ENCODE data around the gene TNPO2.

- TF ChIP-seq, protein P1, sequence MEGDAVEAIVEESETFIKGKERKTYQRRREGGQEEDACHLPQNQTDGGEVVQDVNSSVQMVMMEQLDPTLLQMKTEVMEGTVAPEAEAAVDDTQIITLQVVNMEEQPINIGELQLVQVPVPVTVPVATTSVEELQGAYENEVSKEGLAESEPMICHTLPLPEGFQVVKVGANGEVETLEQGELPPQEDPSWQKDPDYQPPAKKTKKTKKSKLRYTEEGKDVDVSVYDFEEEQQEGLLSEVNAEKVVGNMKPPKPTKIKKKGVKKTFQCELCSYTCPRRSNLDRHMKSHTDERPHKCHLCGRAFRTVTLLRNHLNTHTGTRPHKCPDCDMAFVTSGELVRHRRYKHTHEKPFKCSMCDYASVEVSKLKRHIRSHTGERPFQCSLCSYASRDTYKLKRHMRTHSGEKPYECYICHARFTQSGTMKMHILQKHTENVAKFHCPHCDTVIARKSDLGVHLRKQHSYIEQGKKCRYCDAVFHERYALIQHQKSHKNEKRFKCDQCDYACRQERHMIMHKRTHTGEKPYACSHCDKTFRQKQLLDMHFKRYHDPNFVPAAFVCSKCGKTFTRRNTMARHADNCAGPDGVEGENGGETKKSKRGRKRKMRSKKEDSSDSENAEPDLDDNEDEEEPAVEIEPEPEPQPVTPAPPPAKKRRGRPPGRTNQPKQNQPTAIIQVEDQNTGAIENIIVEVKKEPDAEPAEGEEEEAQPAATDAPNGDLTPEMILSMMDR (conservative IDR thresholded peaks at IDR 0.05 in 1 of 2, IDR thresholded peaks at IDR 0.05 in 1 of 2; ENCODE audit: low read depth in 1 of 2, low read length in 2 of 2): no peak
- TF ChIP-seq EZH2 (IDR thresholded peaks at IDR 0.05; ENCODE audit: low read length, missing control alignments): no peak
These were observed 46.0 kb upstream of the TNPO2 start for GRCh38 chr19:12769689-12770088.
